HCT116 (cell line): ENCODE results near the gene APLF. TPM values are rescaled to one million over a fixed set of nuclear protein-coding genes. Genes with fewer than 3 reads are reported as not detected.

ENCODE experiments used
- ATAC-seq: fragments of 200-7000 bp; cut with Tn5 transposase; 2 replicates; pipeline ENCODE4 v1.9.1; 2020; ENCODE audit warnings: mild to moderate bottlenecking, moderate library complexity
- BruUV-seq: library from RNA; stranded (reverse); fragments of 400-500 nt; replicated peaks from 2 replicates; lab custom pipeline; 2021; lab: Mats Ljungman, UMichigan
- CTCF ChIA-PET: fragments of 300-600 bp; sonication (Branson Sonifier 250); formaldehyde crosslinking; loops from one replicate; lab custom pipeline; 2021; ENCODE audit warnings: antibody characterized with exemption; lab: Charles Lee
- POLR2A ChIA-PET: fragments of 300-600, 350-600 bp; sonication (Branson Sonifier 250); formaldehyde crosslinking; loops from one replicate; lab custom pipeline; 2021; ENCODE audit warnings: antibody characterized with exemption; lab: Charles Lee
- RAD21 ChIA-PET, 2 experiments: fragments of 300-600 bp; sonication (Branson Sonifier 250); formaldehyde crosslinking; loops; one replicate each; lab custom pipeline; 2023; ENCODE audit warnings: low total read pairs in 2 of 2; ENCODE audit not compliant: uncharacterized antibody in 2 of 2, unreplicated experiment in 2 of 2, low non-redundant PET in 1 of 2; lab: Charles Lee
- DNase-seq: peaks from one replicate; pipeline ENCODE4 v3.0.0-alpha.2; 2010; ENCODE audit warnings: low read depth, low spot score
- H2AFZ ChIP-seq: fragments of 200-600 bp; shearing (Covaris generic), sonication (generic); 2 replicates; pipeline ENCODE4 v1.6.1; 2017; ENCODE audit warnings: low read depth, mixed run types, mixed read lengths, antibody characterized with exemption, low read length; ENCODE audit not compliant: poor library complexity, severe bottlenecking
- H3K27ac ChIP-seq: 2 replicates; pipeline ENCODE4 v1.5.1; 2012; ENCODE audit warnings: low read depth, low read length
- H3K27me3 ChIP-seq: fragments of 200-600 bp; sonication (generic); 2 replicates; pipeline ENCODE4 v1.6.1; 2016; ENCODE audit warnings: mixed run types, low read length, mixed read lengths; ENCODE audit not compliant: insufficient read depth
- H3K36me3 ChIP-seq, 2 experiments: fragments of 200-500 bp in 1 of 2; fragments of 200-600 bp in 1 of 2; sonication (Bioruptor generic) in 1 of 2; sonication (generic) in 1 of 2; 2 replicates each; pipeline versions ENCODE4 v1.5.1 to v1.6.1; 2014 to 2016; ENCODE audit warnings: low read length in 2 of 2, inconsistent platforms in 1 of 2, mixed read lengths in 1 of 2, mixed run types in 1 of 2; ENCODE audit not compliant: insufficient read depth in 2 of 2, control insufficient read depth in 1 of 2
- H3K4me1 ChIP-seq, 2 experiments: fragments of 200-600 bp in 1 of 2; sonication (generic) in 1 of 2; 2 replicates each; pipeline versions ENCODE4 v1.5.1 to v1.6.1; 2012 to 2017; ENCODE audit warnings: low read length in 2 of 2, inconsistent platforms in 1 of 2, mild to moderate bottlenecking in 1 of 2, mixed read lengths in 1 of 2, mixed run types in 1 of 2, moderate library complexity in 1 of 2; ENCODE audit not compliant: insufficient read depth in 2 of 2, control insufficient read depth in 1 of 2
- H3K4me2 ChIP-seq: fragments of 200-600 bp; sonication (generic); 2 replicates; pipeline ENCODE4 v1.6.1; 2017; ENCODE audit warnings: mixed run types, low read length, mixed read lengths
- H3K4me3 ChIP-seq, 2 experiments: fragments of 200-600 bp in 1 of 2; sonication (generic) in 1 of 2; replicated peaks in 1 of 2; 2 replicates each; pipeline ENCODE4 v1.5.1; 2011 to 2016; ENCODE audit warnings: low read length in 2 of 2, control low read depth in 1 of 2, low read depth in 1 of 2, mild to moderate bottlenecking in 1 of 2, mixed read lengths in 1 of 2, mixed run types in 1 of 2
- H3K79me2 ChIP-seq: fragments of 200-600 bp; sonication (generic); 2 replicates; pipeline ENCODE4 v1.6.1; 2017; ENCODE audit warnings: mild to moderate bottlenecking, mixed run types, low read length, moderate library complexity, mixed read lengths; ENCODE audit not compliant: insufficient read depth
- H3K9ac ChIP-seq: fragments of 200-600 bp; sonication (generic); 2 replicates; pipeline ENCODE4 v1.6.1; 2016; ENCODE audit warnings: low read length, mixed read lengths
- H3K9me2 ChIP-seq: fragments of 200-600 bp; sonication (generic), shearing (Covaris generic); 2 replicates; pipeline ENCODE4 v1.6.1; 2017; ENCODE audit warnings: mixed run types, mild to moderate bottlenecking, moderate library complexity; ENCODE audit not compliant: insufficient read depth
- H3K9me3 ChIP-seq, 2 experiments: fragments of 200-500 bp in 1 of 2; fragments of 200-600 bp in 1 of 2; sonication (Bioruptor generic) in 1 of 2; sonication (generic) in 1 of 2; 2 replicates each; pipeline ENCODE4 v1.6.1; 2014 to 2017; ENCODE audit warnings: low read length in 2 of 2, mixed read lengths in 2 of 2, inconsistent platforms in 1 of 2, low read depth in 1 of 2, mild to moderate bottlenecking in 1 of 2, mixed run types in 1 of 2, moderate library complexity in 1 of 2; ENCODE audit not compliant: control insufficient read depth in 1 of 2, insufficient read depth in 1 of 2
- H4K20me1 ChIP-seq: fragments of 200-600 bp; sonication (generic), shearing (Covaris generic); 2 replicates; pipeline ENCODE4 v1.6.1; 2017; ENCODE audit warnings: mixed run types, mild to moderate bottlenecking, moderate library complexity; ENCODE audit not compliant: insufficient read depth
- CBX3 ChIP-seq: IDR thresholded peaks from 2 replicates; pipeline ENCODE4 v1.6.1; 2012; ENCODE audit warnings: low read depth
- CEBPB ChIP-seq: IDR thresholded peaks from 2 replicates; pipeline ENCODE4 v1.6.1; 2012; ENCODE audit warnings: low read depth
- EGR1 ChIP-seq: IDR thresholded peaks from 2 replicates; pipeline ENCODE4 v1.6.1; 2012; ENCODE audit warnings: low read depth
- ELF1 ChIP-seq: IDR thresholded peaks from 2 replicates; pipeline ENCODE4 v1.6.1; 2012; ENCODE audit warnings: low read depth, borderline replicate concordance
- FOSL1 ChIP-seq: IDR thresholded peaks from 2 replicates; pipeline ENCODE4 v1.6.1; 2012; ENCODE audit warnings: low read depth
- JUND ChIP-seq: IDR thresholded peaks from 2 replicates; pipeline ENCODE4 v1.6.1; 2012
- POLR2A ChIP-seq: IDR thresholded peaks from 2 replicates; pipeline ENCODE4 v1.7.0; 2011; ENCODE audit warnings: borderline replicate concordance; ENCODE audit not compliant: insufficient read depth, insufficient read length; ENCODE audit errors: extremely low read depth
- POLR2AphosphoS5 ChIP-seq: IDR thresholded peaks from 2 replicates; pipeline ENCODE4 v1.6.1; 2011; ENCODE audit warnings: mild to moderate bottlenecking, low read depth, low read length, moderate library complexity
- SIN3A ChIP-seq: IDR thresholded peaks from 2 replicates; pipeline ENCODE4 v1.6.1; 2012; ENCODE audit warnings: low read depth
- SRF ChIP-seq: IDR thresholded peaks from 2 replicates; pipeline ENCODE4 v1.6.1; 2012; ENCODE audit warnings: low read depth
- ZNF274 ChIP-seq: fragments of 200-500 bp; sonication (Bioruptor generic); IDR thresholded peaks from 2 replicates; pipeline ENCODE4 v1.6.1; 2014; ENCODE audit warnings: mild to moderate bottlenecking, low read depth, low read length, inconsistent platforms
- intact Hi-C: fragments of 100-400 bp; cut with micrococcal nuclease; formaldehyde crosslinking; loops from 2 replicates; pipeline ENCODE4 v1.10.0; 2022
- total RNA-seq: library from RNA; stranded (reverse); gene quantifications from one replicate; pipeline ENCODE4 v1.2.1, GENCODE V29; 2021; ENCODE audit not compliant: unreplicated experiment

APLF gene
- total RNA-seq, 1 experiment from 2014 or later = 1.6 TPM

DNA sequence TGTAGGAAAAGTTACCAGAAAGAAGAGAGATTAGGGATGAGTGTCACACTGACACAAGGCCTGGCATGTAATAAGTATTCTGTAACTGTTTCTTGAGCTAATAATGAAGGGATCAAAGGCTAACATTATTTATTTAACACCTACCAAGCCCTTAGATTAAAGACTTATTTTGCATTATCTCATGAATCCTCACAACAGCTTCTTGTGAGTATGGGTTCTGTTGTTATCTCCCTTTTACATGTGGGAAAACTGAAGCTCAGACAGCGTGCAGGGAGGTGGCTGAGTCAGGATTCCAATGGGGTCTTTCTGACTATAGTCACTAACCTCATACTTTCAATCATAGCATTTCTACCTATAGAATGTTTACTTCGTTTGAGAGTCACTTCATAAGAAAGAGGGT is 97.0 kb downstream of the APLF start:
- CTCF ChIA-PET = interaction anchor here (1.4 kb wide), 1 partner anchor 31 kb away, joined by 4 read pairs; no protein-coding TSS in a partner anchor
- no peak for TF ChIP-seq POLR2A
- no peak for TF ChIP-seq EGR1
- TF ChIP-seq JUND = no peak
- no peak for TF ChIP-seq CBX3
- no peak for TF ChIP-seq FOSL1
- TF ChIP-seq ELF1 = no peak
- TF ChIP-seq SIN3A = no peak

DNA sequence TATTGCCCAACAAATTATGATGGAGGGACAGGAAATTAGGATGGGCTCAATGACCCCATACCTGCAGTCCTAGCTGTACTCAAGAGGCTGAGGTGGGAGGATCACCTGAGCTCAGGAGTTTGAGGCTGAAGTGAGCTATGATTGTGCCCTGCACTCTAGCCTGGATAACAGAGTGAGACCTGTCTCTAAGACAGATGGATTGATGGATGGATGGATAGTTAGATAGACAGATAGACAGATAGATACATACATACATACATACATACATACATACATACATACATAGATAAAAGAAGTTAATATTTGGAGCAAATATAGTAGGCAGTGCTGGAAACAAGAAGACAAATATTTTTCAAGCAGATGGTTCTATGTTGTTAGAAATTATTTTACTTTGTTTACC is 97.9 kb downstream of the APLF start:
- DNase-seq = no peak

More for the DNA sequence above, 97.0 kb downstream of the APLF start:
- ATAC-seq = no peak
- no peaks in the 10 kb centered on the region for H3K27me3 ChIP-seq
- H3K4me3 ChIP-seq = no peak overlapping the region
- DNase-seq = no peak
- intact Hi-C loops = no loop called here
- no peaks in the 10 kb centered on the region for H3K9me2 ChIP-seq
- BruUV-seq = no TSS peak
- H3K9me3 ChIP-seq = no peaks in the 10 kb centered on the region
- H3K4me2 ChIP-seq = no peak overlapping the region
- ChIA-PET RAD21 (no interaction called here), POLR2A (no interaction called here)
- no peak overlapping the region for H3K27ac ChIP-seq
- no peaks in the 10 kb centered on the region for H4K20me1 ChIP-seq
- H3K9ac ChIP-seq = no peak overlapping the region
- H3K79me2 ChIP-seq = no peaks in the 10 kb centered on the region
- H3K36me3 ChIP-seq = no peaks in the 10 kb centered on the region
- peaks cover 0 to 5% of the 10 kb centered on the region in 2 experiments; a peak in 1 of 4 replicates for H3K4me1 ChIP-seq
- no peak overlapping the region for H2AFZ ChIP-seq

More for the DNA sequence above, 97.9 kb downstream of the APLF start:
- no peak overlapping the region for H3K4me2 ChIP-seq
- no peak overlapping the region for H3K27ac ChIP-seq
- no peaks in the 10 kb centered on the region for H3K79me2 ChIP-seq
- H3K4me3 ChIP-seq = no peak overlapping the region
- no peaks in the 10 kb centered on the region for H3K9me2 ChIP-seq
- RAD21 ChIA-PET = no interaction called here
- POLR2A ChIA-PET = no interaction called here
- ATAC-seq = no peak
- CTCF ChIA-PET = interaction anchor here (1.4 kb wide), 1 partner anchor 30 kb away, joined by 4 read pairs; no protein-coding TSS in a partner anchor
- TF ChIP-seq POLR2AphosphoS5 (no peak), FOSL1 (no peak), CEBPB (no peak), ZNF274 (no peak), EGR1 (no peak), SIN3A (no peak), SRF (no peak)
- no peaks in the 10 kb centered on the region for H4K20me1 ChIP-seq
- H3K9ac ChIP-seq = no peak overlapping the region
- H3K4me1 ChIP-seq = peaks cover 0 to 5% of the 10 kb centered on the region in 2 experiments; a peak in 1 of 4 replicates
- intact Hi-C loops = no loop called here
- no peaks in the 10 kb centered on the region for H3K27me3 ChIP-seq
- BruUV-seq = no TSS peak
- H2AFZ ChIP-seq = no peak overlapping the region
- H3K9me3 ChIP-seq = no peaks in the 10 kb centered on the region
- no peaks in the 10 kb centered on the region for H3K36me3 ChIP-seq
